Measurements from ENCODE around the gene PKP1.

The PKP1 gene

DNA sequence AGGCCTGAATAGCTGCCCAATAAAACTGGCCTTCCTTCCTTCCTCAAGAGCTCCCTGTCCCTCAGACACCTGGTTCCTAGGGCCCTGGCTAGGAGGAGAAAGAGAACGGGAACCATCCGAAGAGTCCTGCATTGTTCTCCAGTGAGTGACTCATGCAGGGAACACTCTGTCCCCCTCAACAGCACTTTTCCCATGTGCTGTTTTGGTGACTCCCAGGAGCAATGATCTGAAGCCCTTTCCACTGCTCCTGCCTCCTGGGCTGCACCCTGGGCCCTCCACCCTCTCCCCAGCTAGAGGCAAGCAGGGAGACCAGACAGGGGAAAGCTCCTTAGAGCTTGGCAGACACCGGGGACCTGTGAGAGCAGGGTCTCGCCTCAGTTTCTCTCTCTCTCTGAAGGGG, 75.3 kb downstream of the PKP1 start:
- ChIA-PET CTCF (interaction anchor here (0.7 to 11.7 kb wide), 12 partner anchors 9 to 106 kb away, joined by 3 to 349 read pairs (median 4); partner anchors contain the start of gene TNNT2), POLR2A (interaction anchor here (0.7 kb wide), 1 partner anchor 87 kb away, joined by 4 read pairs; no protein-coding TSS in a partner anchor)
- H3K4me3 ChIP-seq (ENCODE audit: low read depth, low read length): no peak overlapping the region
- DNase-seq (ENCODE audit: low read depth, low spot score): no peak
- TF ChIP-seq, protein P1, sequence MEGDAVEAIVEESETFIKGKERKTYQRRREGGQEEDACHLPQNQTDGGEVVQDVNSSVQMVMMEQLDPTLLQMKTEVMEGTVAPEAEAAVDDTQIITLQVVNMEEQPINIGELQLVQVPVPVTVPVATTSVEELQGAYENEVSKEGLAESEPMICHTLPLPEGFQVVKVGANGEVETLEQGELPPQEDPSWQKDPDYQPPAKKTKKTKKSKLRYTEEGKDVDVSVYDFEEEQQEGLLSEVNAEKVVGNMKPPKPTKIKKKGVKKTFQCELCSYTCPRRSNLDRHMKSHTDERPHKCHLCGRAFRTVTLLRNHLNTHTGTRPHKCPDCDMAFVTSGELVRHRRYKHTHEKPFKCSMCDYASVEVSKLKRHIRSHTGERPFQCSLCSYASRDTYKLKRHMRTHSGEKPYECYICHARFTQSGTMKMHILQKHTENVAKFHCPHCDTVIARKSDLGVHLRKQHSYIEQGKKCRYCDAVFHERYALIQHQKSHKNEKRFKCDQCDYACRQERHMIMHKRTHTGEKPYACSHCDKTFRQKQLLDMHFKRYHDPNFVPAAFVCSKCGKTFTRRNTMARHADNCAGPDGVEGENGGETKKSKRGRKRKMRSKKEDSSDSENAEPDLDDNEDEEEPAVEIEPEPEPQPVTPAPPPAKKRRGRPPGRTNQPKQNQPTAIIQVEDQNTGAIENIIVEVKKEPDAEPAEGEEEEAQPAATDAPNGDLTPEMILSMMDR (IDR thresholded peaks at IDR 0.05; ENCODE audit: insufficient read depth, low read length, missing control alignments): no peak

DNA sequence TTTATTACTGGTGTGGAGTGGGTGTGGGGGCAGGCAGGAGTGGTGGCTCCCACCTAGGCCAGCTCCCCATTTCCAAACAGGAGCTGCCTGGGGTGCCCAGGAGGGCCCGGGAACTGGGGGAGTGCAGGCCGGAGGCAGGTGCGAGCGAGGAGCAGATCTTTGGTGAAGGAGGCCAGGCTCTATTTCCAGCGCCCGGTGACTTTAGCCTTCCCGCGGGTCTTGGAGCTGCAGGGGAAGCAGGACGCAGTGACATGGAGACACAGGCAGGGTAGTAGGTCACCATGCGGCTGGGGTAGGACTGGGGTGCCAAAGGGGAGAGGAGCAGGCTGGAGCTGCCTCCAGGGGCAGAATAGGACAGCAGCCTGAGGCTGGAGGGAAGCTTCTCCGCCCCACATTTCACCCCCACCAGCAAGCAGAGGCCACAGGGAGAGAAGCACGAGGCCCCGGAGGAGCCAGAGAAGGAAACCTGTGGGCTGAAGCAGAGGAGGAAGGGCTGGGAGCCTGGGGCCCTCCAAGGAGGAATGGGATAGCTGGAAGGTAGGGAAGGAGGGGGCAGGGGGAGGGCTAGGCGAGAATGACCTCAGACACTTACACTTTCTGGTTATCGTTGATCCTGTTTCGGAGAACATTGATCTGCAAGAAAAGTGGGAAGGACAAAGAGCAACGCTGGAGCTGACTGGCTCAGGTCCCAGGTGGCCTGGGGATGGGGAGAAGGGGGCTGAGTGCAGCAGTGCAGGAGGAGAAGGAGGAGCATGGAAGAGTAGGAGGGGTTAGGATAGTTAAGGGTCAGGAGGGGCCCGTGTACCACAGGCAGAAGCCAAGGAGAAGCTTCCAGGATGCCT, 75.9 kb downstream of the PKP1 start:
- CTCF ChIA-PET: interaction anchor here (0.6 to 11.7 kb wide), 17 partner anchors 8 to 115 kb away, joined by 3 to 349 read pairs (median 4); partner anchors contain the start of gene TNNT2
- no peak overlapping the region for H3K4me3 ChIP-seq (ENCODE audit: low read depth, low read length)
- TF ChIP-seq, protein P1 (IDR thresholded peaks at IDR 0.05; ENCODE audit: insufficient read depth, low read length, missing control alignments): no peak
- POLR2A ChIA-PET: interaction anchor here (0.7 kb wide), 1 partner anchor 87 kb away, joined by 4 read pairs; no protein-coding TSS in a partner anchor
- no peak for DNase-seq (ENCODE audit: low read depth, low spot score)

DNA sequence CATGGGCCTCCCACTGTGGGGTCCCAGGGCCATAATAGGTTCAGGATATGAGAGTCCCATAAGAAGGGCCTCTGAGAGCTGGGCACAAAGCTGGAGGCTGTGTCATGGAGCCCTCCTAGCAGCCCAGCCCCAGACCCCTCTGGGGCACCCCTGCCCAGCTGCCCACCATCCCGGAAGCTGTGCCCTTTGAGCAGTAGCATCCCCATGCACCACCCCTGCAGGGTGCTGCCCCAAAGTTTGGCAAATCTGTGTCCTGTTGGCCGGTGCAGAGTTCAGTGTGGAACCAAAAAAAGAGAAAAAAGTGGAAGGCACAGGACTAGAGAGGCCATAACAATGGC, 76.5 kb downstream of the PKP1 start:
- ChIA-PET POLR2A (no interaction called here), CTCF (interaction anchor here (0.6 to 11.7 kb wide), 16 partner anchors 13 to 116 kb away, joined by 3 to 349 read pairs (median 6); partner anchors contain the start of gene TNNT2)
- no peak overlapping the region for H3K4me3 ChIP-seq (ENCODE audit: low read depth, low read length)
- no peak for DNase-seq (ENCODE audit: low read depth, low spot score)
- TF ChIP-seq, protein P1 (IDR thresholded peaks at IDR 0.05; ENCODE audit: insufficient read depth, low read length, missing control alignments): no peak

DNA sequence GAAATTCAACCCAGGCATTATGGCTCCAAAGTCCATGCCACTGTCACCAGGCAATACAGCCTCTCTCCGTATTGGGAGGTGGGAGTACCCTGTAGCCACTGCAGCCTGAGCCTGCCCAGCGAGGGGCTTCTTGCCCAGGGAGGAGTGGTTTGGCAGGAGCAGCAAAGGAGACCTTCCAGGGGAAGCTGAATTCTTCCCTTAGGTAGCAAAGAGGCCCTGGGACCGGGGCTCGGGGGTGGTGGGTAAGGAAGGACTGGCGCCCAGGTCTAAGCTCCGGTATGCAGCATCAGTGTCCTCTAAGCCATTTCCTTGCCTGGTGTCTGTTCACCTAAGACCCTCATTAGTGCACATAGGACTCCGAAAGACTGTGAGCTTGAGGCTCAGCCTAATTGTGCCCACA, 77.2 kb downstream of the PKP1 start:
- POLR2A ChIA-PET: no interaction called here

DNA sequence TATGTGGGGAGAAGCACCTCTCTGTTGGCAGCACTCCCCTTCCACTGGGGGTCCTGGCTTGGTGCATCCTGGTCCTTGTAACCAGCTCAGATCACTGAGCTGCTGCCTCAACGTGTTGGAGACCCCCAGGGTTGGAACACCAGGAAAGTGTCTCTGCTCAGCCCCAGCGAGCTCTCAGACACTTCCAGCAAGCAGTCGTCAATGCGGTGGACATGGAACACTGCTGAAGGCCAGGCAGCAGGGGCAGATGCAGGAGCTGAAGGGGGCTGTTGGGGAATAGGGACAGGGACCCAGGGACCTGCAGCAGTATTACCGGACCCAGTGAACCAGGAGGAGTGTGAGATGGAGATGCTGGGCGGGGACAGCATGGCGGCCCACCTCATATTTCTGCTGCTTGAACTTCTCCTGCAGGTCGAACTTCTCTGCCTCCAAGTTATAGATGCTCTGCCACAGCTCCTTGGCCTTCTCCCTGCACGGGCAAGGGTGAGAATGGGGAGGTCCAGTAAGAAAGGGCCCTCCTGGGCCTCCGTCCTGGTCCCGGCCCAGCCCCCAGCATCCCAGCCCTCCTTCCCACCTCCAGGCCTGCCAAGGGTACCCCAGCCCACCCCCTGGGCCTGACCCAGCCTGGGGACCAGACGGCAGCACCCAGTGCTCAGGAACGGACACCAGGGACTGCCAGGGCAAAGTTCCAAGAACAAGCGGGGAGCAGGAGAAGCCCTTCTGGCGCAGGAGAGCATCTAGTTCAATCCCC, 77.8 kb downstream of the PKP1 start:
- no peak overlapping the region for H3K4me3 ChIP-seq (ENCODE audit: low read depth, low read length)
- ChIA-PET CTCF (interaction anchor here (0.6 to 11.7 kb wide), 34 partner anchors 8 to 280 kb away, joined by 3 to 349 read pairs (median 8); partner anchors contain the start of genes PKP1 and TNNT2), POLR2A (no interaction called here)
- TF ChIP-seq, protein P1 (IDR thresholded peaks at IDR 0.05; ENCODE audit: insufficient read depth, low read length, missing control alignments): no peak
- no peak for DNase-seq (ENCODE audit: low read depth, low spot score)

More for the DNA sequence above, 77.2 kb downstream of the PKP1 start:
- TF ChIP-seq, protein P1 (IDR thresholded peaks at IDR 0.05; ENCODE audit: insufficient read depth, low read length, missing control alignments): no peak
- CTCF ChIA-PET: interaction anchor here (1.1 to 11.7 kb wide), 28 partner anchors 11 to 279 kb away, joined by 3 to 349 read pairs (median 8); partner anchors contain the start of genes PKP1 and TNNT2
- no peak overlapping the region for H3K4me3 ChIP-seq (ENCODE audit: low read depth, low read length)
- no peak for DNase-seq (ENCODE audit: low read depth, low spot score)

All from AG04449 (cell line).